ENCODE measurements around the gene DNAH10.
"Not testable (repeated sequence)": the region's sequence is repeated elsewhere in the genome, so short reads cannot be mapped to it uniquely, and the experiment has no call there.

- TF ChIP-seq, protein P1, sequence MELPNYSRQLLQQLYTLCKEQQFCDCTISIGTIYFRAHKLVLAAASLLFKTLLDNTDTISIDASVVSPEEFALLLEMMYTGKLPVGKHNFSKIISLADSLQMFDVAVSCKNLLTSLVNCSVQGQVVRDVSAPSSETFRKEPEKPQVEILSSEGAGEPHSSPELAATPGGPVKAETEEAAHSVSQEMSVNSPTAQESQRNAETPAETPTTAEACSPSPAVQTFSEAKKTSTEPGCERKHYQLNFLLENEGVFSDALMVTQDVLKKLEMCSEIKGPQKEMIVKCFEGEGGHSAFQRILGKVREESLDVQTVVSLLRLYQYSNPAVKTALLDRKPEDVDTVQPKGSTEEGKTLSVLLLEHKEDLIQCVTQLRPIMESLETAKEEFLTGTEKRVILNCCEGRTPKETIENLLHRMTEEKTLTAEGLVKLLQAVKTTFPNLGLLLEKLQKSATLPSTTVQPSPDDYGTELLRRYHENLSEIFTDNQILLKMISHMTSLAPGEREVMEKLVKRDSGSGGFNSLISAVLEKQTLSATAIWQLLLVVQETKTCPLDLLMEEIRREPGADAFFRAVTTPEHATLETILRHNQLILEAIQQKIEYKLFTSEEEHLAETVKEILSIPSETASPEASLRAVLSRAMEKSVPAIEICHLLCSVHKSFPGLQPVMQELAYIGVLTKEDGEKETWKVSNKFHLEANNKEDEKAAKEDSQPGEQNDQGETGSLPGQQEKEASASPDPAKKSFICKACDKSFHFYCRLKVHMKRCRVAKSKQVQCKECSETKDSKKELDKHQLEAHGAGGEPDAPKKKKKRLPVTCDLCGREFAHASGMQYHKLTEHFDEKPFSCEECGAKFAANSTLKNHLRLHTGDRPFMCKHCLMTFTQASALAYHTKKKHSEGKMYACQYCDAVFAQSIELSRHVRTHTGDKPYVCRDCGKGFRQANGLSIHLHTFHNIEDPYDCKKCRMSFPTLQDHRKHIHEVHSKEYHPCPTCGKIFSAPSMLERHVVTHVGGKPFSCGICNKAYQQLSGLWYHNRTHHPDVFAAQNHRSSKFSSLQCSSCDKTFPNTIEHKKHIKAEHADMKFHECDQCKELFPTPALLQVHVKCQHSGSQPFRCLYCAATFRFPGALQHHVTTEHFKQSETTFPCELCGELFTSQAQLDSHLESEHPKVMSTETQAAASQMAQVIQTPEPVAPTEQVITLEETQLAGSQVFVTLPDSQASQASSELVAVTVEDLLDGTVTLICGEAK (IDR thresholded peaks at IDR 0.05; ENCODE audit: borderline replicate concordance): not testable (repeated sequence)
- TF ChIP-seq, protein P2, sequence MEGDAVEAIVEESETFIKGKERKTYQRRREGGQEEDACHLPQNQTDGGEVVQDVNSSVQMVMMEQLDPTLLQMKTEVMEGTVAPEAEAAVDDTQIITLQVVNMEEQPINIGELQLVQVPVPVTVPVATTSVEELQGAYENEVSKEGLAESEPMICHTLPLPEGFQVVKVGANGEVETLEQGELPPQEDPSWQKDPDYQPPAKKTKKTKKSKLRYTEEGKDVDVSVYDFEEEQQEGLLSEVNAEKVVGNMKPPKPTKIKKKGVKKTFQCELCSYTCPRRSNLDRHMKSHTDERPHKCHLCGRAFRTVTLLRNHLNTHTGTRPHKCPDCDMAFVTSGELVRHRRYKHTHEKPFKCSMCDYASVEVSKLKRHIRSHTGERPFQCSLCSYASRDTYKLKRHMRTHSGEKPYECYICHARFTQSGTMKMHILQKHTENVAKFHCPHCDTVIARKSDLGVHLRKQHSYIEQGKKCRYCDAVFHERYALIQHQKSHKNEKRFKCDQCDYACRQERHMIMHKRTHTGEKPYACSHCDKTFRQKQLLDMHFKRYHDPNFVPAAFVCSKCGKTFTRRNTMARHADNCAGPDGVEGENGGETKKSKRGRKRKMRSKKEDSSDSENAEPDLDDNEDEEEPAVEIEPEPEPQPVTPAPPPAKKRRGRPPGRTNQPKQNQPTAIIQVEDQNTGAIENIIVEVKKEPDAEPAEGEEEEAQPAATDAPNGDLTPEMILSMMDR (IDR thresholded peaks at IDR 0.05 in 2 of 3, conservative IDR thresholded peaks at IDR 0.05 in 1 of 3; ENCODE audit: control insufficient read depth in 2 of 3, extremely low read depth in 1 of 3, insufficient read depth in 1 of 3, low read depth in 3 of 3, low read length in 3 of 3): not testable (repeated sequence)
- not testable (repeated sequence) for TF ChIP-seq EP300 (IDR thresholded peaks at IDR 0.05; ENCODE audit: borderline replicate concordance in 1 of 2, control insufficient read depth in 1 of 2, low read depth in 2 of 2, low read length in 2 of 2); POU2F2 (IDR thresholded peaks at IDR 0.05; ENCODE audit: borderline replicate concordance, low read depth, low read length); POLR2A (IDR thresholded peaks at IDR 0.05; ENCODE audit: low read depth, low read length); EZH2 (IDR thresholded peaks at IDR 0.05; ENCODE audit: borderline replicate concordance, control insufficient read depth, low read depth, low read length); CUX1 (IDR thresholded peaks at IDR 0.05; ENCODE audit: insufficient replicate concordance, low read depth, low read length); USF2 (IDR thresholded peaks at IDR 0.05; ENCODE audit: borderline replicate concordance, low read depth, low read length); ZBED1 (IDR thresholded peaks at IDR 0.05; ENCODE audit: borderline replicate concordance); HDGF (IDR thresholded peaks at IDR 0.05); POLR2AphosphoS5 (IDR thresholded peaks at IDR 0.05; ENCODE audit: low read length)
- TF ChIP-seq, protein P3, sequence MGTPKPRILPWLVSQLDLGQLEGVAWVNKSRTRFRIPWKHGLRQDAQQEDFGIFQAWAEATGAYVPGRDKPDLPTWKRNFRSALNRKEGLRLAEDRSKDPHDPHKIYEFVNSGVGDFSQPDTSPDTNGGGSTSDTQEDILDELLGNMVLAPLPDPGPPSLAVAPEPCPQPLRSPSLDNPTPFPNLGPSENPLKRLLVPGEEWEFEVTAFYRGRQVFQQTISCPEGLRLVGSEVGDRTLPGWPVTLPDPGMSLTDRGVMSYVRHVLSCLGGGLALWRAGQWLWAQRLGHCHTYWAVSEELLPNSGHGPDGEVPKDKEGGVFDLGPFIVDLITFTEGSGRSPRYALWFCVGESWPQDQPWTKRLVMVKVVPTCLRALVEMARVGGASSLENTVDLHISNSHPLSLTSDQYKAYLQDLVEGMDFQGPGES (IDR thresholded peaks at IDR 0.05): not testable (repeated sequence)
- TF ChIP-seq, protein P4, sequence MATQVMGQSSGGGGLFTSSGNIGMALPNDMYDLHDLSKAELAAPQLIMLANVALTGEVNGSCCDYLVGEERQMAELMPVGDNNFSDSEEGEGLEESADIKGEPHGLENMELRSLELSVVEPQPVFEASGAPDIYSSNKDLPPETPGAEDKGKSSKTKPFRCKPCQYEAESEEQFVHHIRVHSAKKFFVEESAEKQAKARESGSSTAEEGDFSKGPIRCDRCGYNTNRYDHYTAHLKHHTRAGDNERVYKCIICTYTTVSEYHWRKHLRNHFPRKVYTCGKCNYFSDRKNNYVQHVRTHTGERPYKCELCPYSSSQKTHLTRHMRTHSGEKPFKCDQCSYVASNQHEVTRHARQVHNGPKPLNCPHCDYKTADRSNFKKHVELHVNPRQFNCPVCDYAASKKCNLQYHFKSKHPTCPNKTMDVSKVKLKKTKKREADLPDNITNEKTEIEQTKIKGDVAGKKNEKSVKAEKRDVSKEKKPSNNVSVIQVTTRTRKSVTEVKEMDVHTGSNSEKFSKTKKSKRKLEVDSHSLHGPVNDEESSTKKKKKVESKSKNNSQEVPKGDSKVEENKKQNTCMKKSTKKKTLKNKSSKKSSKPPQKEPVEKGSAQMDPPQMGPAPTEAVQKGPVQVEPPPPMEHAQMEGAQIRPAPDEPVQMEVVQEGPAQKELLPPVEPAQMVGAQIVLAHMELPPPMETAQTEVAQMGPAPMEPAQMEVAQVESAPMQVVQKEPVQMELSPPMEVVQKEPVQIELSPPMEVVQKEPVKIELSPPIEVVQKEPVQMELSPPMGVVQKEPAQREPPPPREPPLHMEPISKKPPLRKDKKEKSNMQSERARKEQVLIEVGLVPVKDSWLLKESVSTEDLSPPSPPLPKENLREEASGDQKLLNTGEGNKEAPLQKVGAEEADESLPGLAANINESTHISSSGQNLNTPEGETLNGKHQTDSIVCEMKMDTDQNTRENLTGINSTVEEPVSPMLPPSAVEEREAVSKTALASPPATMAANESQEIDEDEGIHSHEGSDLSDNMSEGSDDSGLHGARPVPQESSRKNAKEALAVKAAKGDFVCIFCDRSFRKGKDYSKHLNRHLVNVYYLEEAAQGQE (IDR thresholded peaks at IDR 0.05; ENCODE audit: low read depth, low read length): not testable (repeated sequence)
These were observed 149.7 kb downstream of the DNAH10 start for GRCh38 chr12:123911672-123912409.
